ENCODE measurements around the gene EXOSC7. TPM values are rescaled to one million over a fixed set of nuclear protein-coding genes. Genes with fewer than 3 reads are reported as not detected.

Gene EXOSC7
- total and polyA plus RNA-seq, 9 of the 15 experiments (the other 6 are each of a cell fraction or from before 2014, with no cell fraction given) = 88.5 to 237 (median 112) TPM

- TF ChIP-seq CEBPG (CRISPR knock-in tag; IDR thresholded peaks at IDR 0.05) (peak; percentile 57; the same call in 1 of the 2 replicates), CEBPG (tag; conservative IDR thresholded peaks at IDR 0.05 in 1 of 2, IDR thresholded peaks at IDR 0.05 in 1 of 2) (no peak), FOXJ2 (tag; IDR thresholded peaks at IDR 0.05) (no peak), ATF3 (IDR thresholded peaks at IDR 0.05) (peak; percentile 47), ATF3 (CRISPR knock-in tag; conservative IDR thresholded peaks at IDR 0.05) (no peak), RERE (CRISPR knock-in tag; IDR thresholded peaks at IDR 0.05; ENCODE audit: borderline replicate concordance) (no peak), ZNF76 (CRISPR knock-in tag; IDR thresholded peaks at IDR 0.05; ENCODE audit: borderline replicate concordance) (no peak)
- Histone ChIP-seq H3K4me1 (replicated peaks in 1 of 2; ENCODE audit: control insufficient read depth in 2 of 2, insufficient read depth in 2 of 2, low read length in 2 of 2) (peaks cover 5 to 6% of the 10 kb centered on the region in 2 experiments; a peak in 4 of 5 replicates), H3K79me2 (ENCODE audit: control insufficient read depth, insufficient read depth, low read length) (peaks cover 50% of the 10 kb centered on the region), H3K9ac (ENCODE audit: insufficient read depth in 1 of 2, low read depth in 2 of 2, low read length in 2 of 2) (no peak overlapping the region), H3K9me3 (replicated peaks; ENCODE audit: control insufficient read depth, insufficient read depth, low read depth, low read length) (no peaks in the 10 kb centered on the region), H3K36me3 (ENCODE audit: control insufficient read depth, insufficient read depth, low read length) (peaks cover 33% of the 10 kb centered on the region), H3K27me3 (ENCODE audit: control insufficient read depth in 2 of 2, insufficient read depth in 2 of 2, low read length in 2 of 2) (no peaks in the 10 kb centered on the region), H3K4me2 (ENCODE audit: insufficient read depth, low read length) (no peak overlapping the region), H2AFZ (ENCODE audit: low read depth, low read length) (no peak overlapping the region), H4K20me1 (replicated peaks; ENCODE audit: control insufficient read depth, insufficient read depth, low read length) (peaks cover 20% of the 10 kb centered on the region), H3K27ac (ENCODE audit: extremely low read depth, low read depth, low read length) (no peak overlapping the region), H3K9me1 (ENCODE audit: control insufficient read depth, insufficient read depth, low read length) (no peaks in the 10 kb centered on the region), H3K4me3 (no peak overlapping the region)
- no TSS peak for BruUV-seq (replicated peaks)
- ATAC-seq (no peak), FAIRE-seq (no peak), DNase-seq (ENCODE audit: extremely low read depth in 1 of 4, low spot score in 3 of 4) (no peak)
- CTCF ChIA-PET (ENCODE audit: low intra/inter-chr PET ratio) = no interaction called here
- intact Hi-C loops (cut with micrococcal nuclease) (no loop called here), in situ Hi-C loops (cut with MboI) (no loop called here)
- POLR2A ChIA-PET = interaction anchor here (0.6 to 1.2 kb wide), 5 partner anchors 9 to 140 kb away, joined by 3 to 6 read pairs (median 4); no protein-coding TSS in a partner anchor
- 84% methylated on average over 3 of the region's 3 CpGs for WGBS (ENCODE audit: insufficient coverage, low coverage, missing lambda C conversion rate)
Observed at GRCh38 chr3:44960387-44961026, 15.5 kb upstream of the EXOSC7 start.

All from K562 (cell line).